ENCODE results near the gene PPFIA1. TPM values are rescaled to one million over a fixed set of nuclear protein-coding genes. Genes with fewer than 3 reads are reported as not detected.

PPFIA1 gene
- total RNA-seq, 4 donors from 2014 or later = 58.3 to 119 (median 84.7) TPM

DNA sequence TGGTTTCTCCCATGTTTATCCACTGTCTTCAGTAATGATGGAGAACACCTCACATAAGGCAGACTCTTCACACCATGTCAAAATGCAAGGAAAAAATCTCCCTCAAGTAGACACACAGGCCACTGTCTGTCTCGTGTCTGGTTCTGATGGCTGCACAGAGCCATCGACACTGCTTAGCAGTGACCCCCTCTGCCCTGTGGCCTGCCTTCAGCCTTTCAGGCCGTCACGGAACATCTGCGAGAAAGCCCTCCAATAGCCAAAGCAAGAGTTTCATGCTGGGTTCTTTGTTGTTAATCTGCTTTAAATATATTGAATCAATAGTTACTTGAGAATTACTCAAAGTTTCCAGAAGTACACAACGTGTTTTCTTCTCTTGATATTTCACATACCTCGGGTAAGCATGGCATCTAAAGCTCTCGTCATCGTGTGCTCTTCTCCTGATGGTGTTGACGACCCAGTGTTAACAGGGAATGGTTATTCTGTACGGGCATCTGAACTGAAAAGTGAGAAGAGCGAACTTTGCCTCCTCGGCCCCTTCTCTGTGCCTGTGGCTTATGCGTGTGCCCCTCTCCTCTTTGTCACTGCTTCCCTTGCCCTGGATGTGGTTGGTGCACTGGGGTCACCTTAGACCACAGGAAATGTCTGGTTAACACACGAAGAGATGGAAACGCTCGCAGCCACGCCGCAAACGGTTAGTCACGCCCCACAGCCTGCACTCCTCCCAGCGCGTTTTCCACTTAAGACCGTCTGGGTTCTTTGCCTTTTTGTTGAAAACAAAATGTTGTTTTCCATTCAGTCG lies 94.5 kb downstream of the PPFIA1 start:
- TF ChIP-seq, protein P1, sequence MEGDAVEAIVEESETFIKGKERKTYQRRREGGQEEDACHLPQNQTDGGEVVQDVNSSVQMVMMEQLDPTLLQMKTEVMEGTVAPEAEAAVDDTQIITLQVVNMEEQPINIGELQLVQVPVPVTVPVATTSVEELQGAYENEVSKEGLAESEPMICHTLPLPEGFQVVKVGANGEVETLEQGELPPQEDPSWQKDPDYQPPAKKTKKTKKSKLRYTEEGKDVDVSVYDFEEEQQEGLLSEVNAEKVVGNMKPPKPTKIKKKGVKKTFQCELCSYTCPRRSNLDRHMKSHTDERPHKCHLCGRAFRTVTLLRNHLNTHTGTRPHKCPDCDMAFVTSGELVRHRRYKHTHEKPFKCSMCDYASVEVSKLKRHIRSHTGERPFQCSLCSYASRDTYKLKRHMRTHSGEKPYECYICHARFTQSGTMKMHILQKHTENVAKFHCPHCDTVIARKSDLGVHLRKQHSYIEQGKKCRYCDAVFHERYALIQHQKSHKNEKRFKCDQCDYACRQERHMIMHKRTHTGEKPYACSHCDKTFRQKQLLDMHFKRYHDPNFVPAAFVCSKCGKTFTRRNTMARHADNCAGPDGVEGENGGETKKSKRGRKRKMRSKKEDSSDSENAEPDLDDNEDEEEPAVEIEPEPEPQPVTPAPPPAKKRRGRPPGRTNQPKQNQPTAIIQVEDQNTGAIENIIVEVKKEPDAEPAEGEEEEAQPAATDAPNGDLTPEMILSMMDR (IDR thresholded peaks at IDR 0.05) = no peak
- no peak for ATAC-seq (ENCODE audit: low FRiP score)
- no peak for DNase-seq (ENCODE audit: low spot score)

DNA sequence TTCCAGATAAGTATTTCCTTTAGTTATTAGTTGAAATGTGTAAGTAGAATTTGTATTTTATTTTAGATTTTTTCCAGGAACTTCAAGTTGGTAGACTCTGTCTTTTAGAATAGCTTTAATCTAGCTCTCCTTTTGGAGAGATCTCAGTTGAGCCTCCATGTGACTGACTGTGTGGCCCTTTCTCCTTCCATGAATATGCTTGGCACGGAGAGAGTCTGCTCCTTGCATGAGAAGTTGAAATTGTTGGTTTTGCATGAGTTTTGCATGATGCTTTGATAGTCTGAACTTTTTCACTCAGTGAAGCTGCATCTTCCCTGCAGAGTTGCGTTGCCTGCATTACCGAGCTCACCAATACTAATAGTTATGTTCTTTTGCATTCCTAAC lies 95.0 kb downstream of the PPFIA1 start:
- ATAC-seq (ENCODE audit: low FRiP score) (no peak), DNase-seq (ENCODE audit: low spot score) (no peak)
- TF ChIP-seq, protein P1 (IDR thresholded peaks at IDR 0.05) = no peak

DNA sequence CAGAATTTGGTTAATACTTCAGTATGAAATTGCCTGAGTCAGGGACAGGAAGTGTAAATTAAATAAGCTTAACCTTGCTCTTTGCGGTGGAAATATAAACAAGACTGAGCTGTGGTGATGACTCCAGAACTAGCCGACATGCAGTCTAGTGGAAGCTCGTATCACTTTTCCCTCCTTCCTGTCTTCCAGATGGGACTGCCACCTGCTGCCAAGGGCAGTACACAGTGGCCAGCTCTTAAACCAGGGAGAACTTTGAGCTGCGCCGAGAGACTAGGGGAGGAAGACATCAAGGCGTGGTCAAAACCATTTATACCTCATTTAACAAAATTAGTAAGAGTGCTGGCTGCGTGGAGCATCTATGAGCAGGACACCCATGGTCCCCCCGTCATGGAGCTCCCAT lies 96.6 kb downstream of the PPFIA1 start:
- ATAC-seq (ENCODE audit: low FRiP score) = no peak
- TF ChIP-seq, protein P1 (IDR thresholded peaks at IDR 0.05) = no peak
- DNase-seq (ENCODE audit: low spot score) = no peak

DNA sequence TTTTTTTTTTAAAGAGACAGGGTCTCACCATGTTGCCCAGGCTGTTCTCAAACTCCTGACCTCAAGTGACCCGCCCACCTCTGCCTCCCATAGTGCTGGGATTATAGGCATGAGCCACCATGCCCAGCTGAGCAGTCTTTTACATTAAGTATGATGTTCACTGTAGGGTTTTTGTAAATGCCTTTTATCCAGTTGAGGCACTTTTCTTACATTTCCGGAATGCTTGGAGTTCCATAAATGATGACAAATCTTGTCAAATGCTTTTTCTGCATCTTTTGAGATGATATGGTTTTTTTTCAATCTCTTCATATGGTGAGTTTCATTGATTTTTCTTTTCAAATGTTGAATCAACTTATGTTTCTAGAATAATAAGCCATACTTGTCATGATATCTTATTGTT lies 98.5 kb downstream of the PPFIA1 start:
- ATAC-seq (ENCODE audit: low FRiP score) = no peak
- no peak for DNase-seq (ENCODE audit: low spot score)
- TF ChIP-seq, protein P1 (IDR thresholded peaks at IDR 0.05) = no peak

DNA sequence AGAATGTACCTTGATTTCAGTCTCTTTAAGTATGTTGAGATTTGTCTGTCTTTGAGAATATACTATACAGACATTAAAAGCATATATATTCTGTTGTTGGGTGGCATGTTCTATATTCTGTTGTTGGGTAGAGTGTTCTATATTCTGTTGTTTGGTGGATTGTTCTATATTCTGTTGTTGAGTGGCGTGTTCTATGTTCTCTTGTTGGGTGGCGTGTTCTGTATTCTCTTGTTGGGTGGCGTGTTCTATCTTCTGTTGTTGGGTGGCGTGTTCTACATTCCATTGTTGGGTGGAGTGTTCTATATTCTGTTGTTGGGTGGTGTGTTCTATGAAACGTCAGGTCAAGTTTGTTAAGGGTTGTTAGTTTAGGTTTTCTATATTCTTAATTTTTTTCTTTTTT lies 100.8 kb downstream of the PPFIA1 start:
- ATAC-seq (ENCODE audit: low FRiP score) = peak; percentile 75
- TF ChIP-seq, protein P1 (IDR thresholded peaks at IDR 0.05) = no peak
- DNase-seq (ENCODE audit: low spot score) = no peak

DNA sequence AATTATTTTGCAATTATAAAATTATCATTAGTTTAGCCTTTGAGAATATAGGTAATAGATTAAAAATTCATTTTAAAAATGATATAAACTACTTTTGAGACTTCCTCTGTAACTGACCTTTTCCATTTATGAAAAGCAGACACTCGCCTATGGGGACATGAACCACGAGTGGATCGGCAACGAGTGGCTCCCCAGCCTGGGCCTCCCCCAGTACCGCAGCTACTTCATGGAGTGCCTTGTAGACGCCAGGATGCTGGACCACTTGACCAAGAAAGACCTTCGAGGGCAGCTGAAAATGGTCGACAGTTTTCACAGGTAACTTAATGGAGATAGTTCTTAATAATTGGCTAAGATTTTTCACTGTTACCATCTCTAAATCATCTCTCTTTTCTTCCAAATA lies 101.6 kb downstream of the PPFIA1 start:
- TF ChIP-seq, protein P1 (IDR thresholded peaks at IDR 0.05) = no peak
- ATAC-seq (ENCODE audit: low FRiP score) (no peak), DNase-seq (ENCODE audit: low spot score) (no peak)

DNA sequence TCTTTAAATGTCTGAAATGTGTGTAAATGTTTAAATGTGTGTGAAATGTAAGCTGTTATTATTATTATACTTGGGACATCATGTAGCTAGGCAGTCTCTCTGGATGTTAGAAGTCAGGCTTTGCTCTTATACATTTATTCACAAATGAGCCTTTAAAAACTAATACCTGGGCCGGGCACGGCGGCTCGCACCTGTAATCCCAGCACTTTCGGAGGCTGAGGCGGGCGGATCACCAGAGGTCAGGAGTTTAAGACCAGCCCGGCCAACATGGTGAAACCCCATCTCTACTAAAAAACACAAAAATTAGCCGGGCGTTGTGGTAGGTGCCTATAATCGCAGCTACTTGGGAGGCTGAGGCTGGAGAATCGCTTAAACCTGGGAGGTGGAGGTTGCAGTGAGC lies 106.1 kb downstream of the PPFIA1 start:
- DNase-seq (ENCODE audit: low spot score) (no peak), ATAC-seq (ENCODE audit: low FRiP score) (no peak)
- TF ChIP-seq, protein P1 (IDR thresholded peaks at IDR 0.05) = no peak

All from omental fat pad (tissue), 4 donors.